Measurements from ENCODE around the gene ACTA2.

The ACTA2 gene

DNA sequence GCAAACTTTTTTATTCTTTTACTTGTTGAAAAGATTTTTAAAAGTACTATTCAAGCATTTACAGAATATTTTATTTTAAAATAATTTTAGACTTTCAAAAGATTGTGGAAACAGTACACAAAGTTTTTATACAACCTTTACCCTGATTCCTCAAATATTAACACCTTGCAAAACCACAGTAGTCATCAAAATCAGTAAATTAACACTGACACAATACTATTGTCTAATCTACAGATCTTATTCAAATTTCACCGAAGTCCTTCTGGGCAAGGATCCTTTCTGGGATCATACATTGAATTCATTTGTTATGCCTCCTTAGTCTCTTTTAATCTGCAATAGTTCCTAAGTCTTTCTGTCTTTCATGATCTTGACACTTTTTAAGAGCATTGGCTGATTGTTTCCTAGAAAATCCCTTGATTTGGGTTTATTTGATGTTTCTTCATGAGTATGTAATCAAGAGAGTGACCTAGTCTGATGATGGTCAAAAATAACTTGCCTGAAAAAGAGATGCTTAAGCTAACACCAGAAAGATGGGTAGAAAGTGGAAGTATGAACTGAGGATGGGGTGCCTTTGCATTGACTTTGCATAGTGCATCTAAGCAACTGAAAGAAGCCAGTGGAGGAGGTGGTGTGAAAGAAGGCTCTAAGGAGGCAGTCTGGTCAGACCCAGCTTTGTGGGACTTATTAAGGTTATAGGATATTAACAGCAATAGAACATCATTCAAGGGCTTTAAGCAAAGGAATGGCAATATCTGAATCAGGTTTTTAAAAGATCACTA, 62.8 kb downstream of the ACTA2 start:
- no peak for DNase-seq

DNA sequence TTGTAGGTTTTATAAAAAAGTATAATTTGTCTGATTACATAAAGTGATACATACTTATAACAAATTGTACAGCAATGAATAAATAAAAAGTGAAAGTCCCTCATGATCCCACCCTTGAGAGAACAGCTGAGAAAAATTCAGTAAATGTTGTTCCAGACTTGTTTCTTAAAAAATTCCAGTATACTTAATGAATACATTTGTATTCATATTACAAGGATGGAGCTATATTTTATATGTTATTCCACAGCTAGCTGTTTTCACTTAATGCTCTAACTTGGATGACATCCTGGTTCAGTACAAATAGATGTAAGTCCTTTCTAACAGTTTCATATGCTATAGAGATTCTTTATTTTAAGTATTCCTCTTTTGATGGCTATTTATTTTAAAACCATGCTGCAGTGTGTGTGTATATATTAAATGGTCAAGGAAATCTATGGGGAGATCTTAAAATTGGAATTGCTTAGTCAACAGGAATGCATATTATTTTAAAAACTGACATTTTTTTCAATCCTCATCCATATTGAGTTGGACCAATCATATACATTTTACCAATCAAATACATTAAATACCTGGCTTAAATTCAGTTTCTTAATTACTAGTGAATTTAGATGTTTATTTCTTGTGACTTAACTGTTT, 63.6 kb downstream of the ACTA2 start:
- no peak for DNase-seq

DNA sequence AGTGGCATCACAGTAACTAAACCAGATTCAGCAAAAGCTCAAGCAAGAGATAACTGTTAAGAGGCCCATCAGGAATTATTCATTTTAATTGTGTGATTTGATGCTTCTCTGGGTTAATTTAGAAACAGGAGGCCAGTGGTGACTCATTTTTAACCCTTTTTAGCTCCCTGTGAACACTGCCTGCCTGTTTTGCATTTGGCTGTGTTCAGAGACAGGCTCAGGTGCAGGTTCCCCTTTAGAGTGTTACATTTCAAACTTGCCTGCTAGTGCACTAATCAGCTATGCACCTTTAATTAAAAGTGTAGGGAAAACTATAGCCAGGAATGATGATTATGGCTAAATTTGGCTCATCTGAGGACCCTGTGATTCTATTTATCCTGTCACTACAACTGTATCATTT, 66.0 kb downstream of the ACTA2 start:
- no peak for DNase-seq

All from NCI-H446 treated with DMSO at 0.1 percent for 48 hours (cell line).